ENCODE data around the gene LY6G6C.

Gene LY6G6C, protein sequence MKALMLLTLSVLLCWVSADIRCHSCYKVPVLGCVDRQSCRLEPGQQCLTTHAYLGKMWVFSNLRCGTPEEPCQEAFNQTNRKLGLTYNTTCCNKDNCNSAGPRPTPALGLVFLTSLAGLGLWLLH

DNA sequence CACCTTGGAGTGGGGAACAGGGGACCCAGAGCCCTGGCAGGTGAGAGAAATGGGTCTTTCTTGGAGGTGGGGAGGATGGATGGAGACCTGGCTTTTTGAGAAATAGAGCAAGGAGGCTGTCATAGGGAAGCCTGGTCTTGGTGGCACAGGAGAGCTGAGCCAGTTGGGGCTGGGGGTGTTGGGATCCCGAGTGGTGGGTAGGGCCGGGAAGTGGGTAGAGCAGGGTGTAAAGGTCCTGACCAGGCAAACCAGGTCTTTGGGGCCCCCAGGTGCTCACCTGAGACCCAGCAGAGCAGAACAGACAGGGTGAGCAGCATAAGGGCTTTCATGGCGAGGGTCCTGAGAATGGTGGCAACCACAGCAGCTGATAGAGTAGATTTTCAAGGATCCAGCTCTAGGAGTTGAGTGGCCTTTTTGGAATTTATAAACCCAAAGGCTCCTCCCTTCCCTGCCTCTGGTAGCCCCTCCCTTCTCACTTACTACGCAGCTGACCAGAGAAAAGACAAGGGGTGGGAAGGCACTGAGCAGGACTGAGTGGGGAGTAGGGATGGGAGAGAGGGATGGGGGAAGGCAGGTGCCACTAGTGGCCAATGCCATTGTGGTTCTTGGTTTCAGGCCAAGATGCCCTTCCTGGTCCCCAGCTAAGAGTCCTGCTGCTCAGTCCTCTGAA lies at the start of gene LY6G6C:
Gene LY6G6C, minus strand, starts transcription at position 396 of the 670 bp plus-strand sequence. Its CDS starts 67 bp downstream, at position 329.
- DNase-seq (ENCODE audit: low read depth, low spot score), result no peak

DNA sequence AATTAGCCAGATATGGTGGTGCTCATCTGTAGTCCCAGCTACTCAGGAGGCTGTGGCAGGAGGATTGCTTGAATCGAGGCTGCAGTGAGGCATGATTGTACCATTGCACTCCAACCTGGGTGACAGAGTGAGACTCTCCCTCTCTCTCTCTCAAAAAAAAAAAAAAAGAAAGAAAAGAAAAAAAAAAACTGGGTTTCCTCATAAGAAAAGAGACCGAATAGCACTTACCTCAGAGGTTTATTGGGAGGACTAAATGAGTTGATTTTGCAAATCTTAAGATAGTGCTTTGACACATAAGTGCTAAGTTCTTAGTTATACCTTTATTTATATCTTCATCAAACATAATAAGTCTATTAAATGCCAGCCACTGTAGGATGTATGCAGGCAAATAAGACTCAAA lies 49.3 kb upstream of the LY6G6C start:
- no peak for DNase-seq (ENCODE audit: low read depth, low spot score)

DNA sequence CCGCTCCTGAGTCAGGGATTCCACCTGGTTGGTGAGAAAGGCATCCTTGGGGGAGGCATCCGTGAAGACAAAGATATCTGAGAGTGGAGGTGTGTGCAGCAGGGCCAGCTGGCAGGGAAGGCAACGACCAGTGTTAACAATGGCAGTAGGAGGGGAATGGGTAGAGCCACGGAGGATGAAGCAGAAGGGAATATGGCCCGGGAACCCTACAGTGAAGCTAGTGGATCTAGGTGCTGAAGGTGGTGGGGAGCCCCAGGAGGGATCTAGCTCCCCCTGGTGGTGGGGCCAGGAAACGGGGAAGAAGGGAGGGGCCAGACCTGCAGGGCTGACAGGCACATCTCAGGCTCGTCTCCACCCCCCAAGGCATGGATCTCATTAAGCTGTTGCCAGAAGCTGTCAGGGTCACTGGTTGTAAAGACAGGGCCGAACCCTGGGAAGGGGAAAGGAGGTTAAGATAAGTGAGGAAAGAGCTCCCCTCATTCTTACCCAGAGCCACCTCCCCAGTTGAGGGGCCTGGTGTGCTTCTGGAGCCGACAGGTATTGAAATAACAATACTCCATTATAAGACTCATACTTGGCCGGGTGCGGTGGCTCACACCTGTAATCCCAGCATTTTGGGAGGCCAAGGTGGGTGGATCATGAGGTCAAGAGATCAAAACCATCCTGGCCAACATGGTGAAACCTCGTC lies 48.3 kb upstream of the LY6G6C start:
- DNase-seq (ENCODE audit: low read depth, low spot score), result no peak

DNA sequence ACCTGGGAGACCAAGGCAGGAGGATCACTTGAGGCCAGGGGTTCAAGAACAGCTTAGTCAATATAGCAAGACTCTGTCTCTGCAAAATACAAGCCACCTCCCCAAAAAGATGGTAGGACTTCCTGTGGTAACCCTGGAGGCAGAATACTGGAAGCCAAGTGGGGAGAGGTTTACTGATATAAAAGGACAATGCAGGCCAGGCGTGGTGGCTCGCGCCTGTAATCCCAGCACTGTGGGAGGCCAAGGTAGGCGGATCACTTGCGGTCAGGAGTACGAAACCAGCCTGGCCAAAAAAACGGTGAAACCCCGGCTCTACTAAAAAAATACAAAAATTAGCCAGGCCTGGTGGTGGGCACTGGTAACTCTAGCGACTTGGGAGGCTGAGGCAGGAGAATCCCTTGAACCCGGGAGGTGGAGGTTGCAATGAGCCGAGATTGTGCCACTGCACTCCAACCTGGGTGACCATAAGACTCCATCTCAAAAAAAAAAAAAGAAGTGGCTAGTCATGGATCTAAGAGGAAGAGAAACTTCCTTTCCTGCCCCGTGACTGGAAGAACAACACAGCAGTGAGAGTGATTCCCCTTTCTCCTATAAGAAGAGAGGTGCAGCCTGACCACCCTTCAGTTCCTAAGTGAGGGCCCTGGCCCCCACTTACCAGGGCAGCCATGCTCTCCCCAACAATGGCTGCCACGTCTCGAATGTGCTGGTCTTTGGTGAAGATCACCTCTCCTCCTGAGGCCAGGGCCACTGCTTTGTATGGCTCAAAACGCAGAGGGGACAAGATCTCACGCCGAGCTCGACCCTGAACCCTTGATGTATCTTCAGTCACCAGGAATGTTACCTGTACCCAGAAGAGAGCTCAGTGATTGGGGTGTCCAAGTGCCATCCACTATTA lies 47.1 kb upstream of the LY6G6C start:
- DNase-seq (ENCODE audit: low read depth, low spot score), result no peak

DNA sequence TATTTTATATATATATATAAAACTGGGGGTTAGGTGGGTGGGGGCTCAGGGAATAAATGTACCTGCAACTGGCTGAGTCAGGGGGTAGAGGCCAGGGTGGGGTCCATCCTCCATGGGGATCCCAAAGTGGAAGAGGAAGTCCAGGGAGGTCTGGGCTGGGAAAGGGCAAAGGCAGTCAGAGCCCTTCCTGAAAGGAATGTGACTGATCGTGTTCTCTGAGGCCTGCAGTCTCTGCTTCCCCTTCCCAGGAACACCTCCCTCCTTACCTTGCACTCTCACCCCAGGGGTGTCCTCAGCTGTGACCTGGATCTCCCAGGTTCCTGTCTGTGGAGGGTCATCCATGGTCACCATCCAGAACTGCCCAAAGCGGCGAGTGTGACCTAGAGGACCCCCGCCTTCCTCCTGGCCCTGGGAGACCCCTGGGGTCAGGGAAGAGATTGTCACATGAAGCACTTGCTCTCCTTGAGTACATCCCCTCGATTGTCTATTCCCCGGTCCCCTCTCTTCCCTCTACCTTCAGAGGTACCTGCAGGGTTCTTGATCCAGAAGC lies 45.6 kb upstream of the LY6G6C start:
- no peak for DNase-seq (ENCODE audit: low read depth, low spot score)

DNA sequence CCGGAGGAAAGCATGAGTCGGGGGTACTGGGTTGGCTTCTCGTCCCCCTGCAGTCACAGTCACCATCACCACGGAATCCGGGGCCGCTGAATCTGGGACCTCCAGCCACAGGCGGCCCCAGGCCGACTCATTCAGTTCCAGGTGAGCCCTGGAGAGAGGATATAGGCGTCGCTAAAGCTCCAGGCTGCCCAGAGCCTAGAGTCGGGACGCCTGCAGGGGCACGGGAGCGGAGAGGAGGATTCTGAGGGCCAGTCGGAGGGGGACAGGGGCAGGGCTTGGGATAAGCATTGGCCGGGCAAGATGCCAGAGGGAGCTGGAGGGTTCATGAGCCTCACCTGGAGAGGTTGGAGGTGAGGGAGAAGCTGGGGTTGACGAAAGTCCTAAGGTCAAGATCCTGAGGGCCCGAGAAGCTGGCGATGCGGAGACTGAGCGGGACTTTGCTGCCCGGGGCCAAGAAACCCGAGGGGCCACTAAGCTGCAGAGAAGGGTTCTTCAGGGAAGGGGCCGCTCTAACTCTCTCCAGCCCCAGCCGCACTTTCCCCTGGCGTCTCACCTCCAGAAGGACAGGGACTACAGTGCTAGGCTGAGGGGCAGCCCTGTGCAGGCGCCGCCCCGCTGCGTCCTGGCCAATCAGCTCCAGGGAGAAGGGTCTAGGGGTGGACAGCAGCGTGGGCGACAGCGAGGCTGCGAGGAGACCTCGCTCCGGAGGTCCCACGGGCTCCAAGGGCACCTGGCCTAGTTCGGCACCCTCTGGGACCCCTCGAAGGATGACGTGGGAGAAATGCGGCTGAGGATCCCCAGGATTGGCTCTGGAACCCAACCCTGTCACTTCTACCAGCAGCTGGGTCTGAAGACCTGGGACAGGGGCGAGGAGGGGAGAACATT lies 44.6 kb upstream of the LY6G6C start:
- DNase-seq (ENCODE audit: low read depth, low spot score), result no peak

DNA sequence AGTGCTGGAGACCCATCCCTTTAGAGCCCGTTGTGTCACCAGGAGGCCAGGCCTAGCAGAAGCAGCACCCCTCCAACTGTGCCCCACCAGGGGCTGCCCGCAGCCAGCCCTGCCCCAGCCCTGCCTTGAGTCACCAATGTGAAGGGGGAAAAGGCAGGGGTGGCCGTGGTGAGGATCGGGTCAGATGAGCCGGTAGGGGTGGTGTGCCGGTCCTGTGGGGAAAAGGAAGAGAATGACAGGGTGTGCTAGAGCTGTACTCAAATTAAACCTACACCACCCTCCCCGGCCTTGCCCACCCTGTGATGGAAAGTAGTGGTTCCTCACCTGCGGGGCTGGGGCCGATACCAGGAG lies 44.0 kb upstream of the LY6G6C start:
- DNase-seq (ENCODE audit: low read depth, low spot score), result no peak

DNA sequence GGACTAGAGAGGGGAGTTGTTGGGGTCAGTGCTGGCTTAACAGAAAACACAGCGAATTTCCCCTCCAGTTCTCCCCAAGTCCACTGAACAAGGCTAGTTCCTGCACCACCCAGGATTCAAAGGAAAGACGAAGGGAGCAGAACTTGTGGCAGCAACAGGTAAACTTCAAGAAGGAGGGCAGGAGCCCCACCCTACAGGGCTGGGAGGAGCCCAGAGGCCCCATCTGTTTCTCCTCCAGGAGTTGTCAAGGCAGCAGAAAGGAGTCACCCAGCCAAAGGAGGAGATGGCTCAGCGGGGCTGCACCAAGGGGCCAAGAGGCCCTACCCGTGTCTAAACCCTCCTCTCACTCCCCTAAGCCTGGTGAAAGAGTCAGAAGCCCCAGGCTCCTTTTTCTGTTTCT lies 42.7 kb upstream of the LY6G6C start:
- no peak for DNase-seq (ENCODE audit: low read depth, low spot score)

DNA sequence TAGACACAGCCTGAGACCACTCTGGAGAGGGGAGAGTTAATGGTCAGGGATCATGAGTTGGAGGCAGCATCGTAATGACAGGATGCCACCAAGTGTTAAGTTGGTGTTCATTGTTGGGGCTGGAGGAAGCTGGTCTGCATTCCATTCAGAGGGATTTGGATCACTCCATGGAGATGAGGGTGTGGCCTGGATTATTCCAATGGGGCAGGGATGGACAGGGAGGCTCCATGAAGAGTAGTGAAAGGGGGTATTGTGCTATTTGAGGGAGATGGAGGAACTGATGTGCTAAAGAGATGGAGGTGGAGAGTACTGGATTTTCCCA lies 42.0 kb upstream of the LY6G6C start:
- no peak for DNase-seq (ENCODE audit: low read depth, low spot score)

DNA sequence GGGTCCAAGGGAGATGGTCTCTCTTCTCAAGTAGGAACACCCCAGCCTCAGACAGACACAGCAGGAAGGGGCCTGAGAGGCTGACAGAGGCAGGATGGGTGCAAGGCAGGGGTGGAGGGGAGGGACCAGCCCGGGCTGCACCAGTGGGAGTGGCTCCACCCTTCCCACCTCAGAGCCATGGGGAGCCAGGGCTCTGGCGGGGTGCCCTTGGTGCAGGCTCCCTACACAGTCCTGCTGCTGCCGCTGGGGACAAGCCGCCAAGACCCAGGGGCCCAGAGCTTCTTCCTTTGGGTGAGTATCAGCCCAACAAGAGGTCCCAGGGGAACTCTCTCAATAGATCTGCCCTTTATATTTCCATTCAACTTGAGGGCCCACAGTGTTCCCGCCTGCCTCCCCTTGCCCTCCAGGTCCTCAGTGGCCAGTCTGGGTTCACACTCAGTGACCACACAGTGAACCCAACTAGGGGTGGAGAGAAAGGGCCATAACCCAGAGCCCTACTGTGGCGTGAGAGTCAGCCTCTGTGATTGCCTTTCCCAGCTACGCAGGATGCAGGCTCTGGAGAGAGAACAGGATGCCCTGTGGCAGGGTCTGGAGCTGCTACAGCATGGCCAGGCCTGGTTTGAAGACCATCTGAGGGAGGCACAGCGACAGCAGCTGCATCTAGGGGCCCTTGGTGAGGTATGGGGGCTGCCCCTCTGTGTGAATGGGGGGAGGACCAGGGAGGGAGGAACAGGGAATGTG lies 41.5 kb upstream of the LY6G6C start:
- DNase-seq (ENCODE audit: low read depth, low spot score), result no peak

DNA sequence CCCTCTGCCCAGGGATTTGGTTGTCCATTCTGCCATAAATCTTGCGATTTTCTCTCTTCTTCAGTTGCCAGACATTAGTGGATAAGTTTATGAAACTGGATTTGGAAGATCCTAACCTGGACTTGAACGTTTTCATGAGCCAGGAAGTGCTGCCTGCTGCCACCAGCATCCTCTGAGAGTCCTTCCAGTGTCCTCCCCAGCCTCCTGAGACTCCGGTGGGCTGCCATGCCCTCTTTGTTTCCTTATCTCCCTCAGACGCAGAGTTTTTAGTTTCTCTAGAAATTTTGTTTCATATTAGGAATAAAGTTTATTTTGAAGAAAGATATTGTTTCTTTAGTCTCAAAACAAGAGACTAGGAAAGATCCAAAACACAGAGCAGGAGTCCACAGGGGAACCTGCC lies 40.8 kb upstream of the LY6G6C start, which contains the start of gene SAPCD1:
Gene SAPCD1, plus strand, starts transcription at position 301 of the 400 bp plus-strand sequence. CDS start 399 bp downstream, outside the sequence.
- DNase-seq (ENCODE audit: low read depth, low spot score), result no peak

DNA sequence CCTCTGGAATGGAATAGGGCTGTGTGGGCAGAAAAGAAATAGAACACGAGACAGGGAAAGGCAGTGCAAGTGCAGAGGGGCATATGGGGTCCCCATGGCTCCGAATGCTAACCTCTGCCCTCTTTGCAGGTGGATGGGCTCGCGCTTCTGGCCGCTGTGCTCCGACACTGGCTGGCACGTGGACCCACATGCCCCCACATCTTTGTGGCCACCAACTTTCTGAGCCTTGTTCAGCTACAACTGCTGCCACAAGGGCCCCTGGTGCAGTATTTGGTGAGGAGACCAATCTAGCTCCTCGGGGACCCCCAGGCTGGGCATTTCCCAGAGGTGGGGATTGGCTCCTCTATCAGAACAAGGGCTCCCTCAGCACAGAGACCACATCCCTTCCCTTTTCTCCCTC lies 39.8 kb upstream of the LY6G6C start:
- no peak for DNase-seq (ENCODE audit: low read depth, low spot score)

DNA sequence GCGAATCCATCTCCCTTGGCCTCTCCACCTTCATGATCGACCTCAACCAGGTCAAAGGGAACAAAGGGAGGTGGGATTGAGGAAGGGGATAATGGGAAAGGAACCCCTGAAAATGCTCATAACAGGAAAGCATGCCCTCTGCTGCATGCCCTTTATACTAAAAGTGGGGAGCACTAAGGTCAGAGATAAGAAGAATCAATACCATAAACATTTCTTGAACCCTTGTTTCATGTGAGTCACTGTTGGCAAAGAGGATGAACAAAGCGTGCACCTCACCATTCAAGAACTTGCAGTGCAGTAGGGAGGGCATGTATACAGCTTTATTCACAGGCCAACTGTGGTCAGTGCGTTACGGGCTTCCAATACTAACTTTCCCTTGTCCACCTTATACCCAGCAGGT lies 39.2 kb upstream of the LY6G6C start:
- no peak for DNase-seq (ENCODE audit: low read depth, low spot score)

DNA sequence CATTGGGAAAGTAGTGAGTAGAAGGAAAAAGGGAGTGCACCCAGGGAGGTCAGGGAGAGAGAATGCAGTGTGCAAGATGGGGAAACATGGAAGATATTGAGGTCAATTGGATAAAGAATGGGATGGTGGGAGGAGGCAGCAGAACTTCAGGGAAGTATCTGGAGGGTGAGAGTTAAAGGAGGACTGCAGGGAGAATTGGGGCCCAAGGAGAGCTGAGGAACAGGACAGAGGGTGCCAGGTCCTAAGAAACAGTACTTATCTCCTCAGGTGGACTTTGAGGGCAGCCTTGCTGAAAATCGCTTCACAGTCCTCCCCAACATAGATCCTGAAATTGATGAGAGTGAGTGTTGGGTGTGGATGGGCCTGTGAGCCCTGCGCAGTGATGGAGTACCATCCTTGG lies 36.7 kb upstream of the LY6G6C start:
- DNase-seq (ENCODE audit: low read depth, low spot score), result no peak

DNA sequence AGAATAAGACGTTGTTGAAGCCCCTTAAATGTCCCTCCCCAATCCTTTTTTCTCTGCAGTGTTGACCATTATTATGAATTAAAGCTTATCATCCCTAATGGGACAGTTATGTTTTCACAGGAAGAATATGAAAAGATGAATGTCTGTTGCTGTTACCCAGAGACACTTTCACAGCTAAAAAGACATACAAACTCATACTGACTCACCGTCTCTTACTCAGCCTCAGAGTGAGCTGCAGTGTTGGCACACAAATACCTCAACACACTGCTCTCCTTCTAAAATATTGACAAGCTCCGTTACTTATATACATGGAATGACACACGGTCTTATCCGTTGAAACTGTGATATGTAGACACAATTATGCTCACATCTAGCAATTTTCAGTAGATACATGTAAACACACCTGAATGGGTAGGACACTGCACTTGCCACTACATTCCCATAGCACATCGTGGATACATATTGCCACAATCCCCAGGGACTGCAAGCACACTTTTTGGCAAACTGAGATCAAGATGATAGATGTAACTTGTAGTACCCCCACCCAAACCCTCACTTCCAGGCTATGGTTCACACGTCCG lies 31.3 kb upstream of the LY6G6C start:
- DNase-seq (ENCODE audit: low read depth, low spot score), result no peak

DNA sequence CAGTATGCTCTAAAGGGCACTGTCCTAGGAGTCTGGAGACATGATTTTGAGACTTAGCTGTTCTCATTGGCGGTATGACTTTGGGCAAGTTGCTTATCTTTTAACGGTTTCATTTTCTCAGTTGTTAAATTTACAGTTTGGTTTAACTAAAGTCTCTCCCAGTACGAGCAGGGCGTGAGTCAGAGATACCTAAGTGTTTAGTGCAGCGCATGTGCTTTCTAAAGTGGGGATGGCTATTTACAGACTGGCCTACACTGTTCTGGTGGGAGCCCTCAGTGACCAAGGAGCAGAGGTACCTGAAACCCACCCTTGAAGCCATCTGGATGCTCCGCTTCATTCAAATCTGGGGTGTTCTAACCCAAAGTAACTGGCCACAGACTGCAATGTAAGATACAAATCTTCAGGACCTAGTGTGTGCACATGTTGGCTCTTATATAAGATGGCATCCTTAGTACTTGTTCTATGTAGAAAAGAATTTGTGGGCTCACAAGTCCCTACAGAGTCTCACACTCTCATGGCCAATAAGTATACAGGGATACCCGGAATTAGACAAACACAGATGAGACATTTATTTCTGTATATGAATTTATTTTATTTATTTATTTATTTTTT lies 29.0 kb upstream of the LY6G6C start:
- no peak for DNase-seq (ENCODE audit: low read depth, low spot score)

DNA sequence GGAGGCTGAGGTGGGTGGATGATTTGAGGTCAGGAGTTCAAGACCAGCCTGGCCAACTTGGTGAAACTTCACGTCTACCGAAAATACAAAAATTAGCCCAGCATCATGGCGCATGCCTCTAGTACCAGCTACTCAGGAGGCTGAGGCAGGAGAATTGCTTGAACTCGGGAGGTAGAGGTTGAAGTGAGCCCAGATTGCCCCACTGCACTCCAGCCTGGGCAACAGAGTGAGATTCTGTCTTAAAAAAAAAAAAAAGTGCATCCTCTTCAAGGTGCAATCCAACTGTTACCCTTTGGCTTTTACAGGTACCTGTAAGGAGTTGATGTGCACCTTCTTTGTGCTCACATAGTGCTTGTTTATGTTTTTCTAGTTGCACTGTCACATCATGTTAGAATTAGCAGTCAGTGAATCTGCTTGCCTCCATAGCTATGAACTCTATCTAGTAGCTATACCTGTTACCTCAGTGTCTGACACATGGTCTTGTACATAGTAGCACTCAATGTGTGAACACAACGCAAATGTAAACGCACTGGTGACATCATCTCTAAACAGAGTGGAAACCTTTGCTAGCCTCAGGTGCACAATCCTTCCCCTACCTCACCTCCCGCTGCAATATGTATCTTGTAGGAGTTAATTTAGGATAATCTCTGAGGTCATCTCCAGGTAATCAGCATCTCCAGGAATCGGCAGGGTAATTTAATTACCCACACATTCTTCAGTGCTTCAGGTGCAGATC lies 27.9 kb upstream of the LY6G6C start:
- no peak for DNase-seq (ENCODE audit: low read depth, low spot score)

DNA sequence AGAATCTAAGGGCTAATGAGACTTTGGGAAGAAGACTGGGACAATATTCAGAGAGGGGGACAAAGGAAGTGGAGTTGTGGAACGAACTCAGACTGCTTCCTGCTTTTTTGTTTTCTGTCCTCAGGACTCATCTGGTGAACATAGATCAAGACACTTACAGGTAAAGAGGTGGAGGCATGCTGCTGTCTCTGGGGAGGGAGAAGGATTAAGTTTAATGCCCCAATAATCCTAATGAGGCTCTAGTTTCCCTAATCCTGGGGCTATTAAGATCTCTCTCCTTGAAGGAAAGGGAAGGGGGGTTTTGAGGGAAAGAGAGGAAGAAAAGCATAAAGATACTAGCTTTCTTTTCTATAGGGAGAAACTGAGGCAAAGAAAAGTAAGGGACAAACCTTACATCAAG lies 22.9 kb upstream of the LY6G6C start:
- DNase-seq (ENCODE audit: low read depth, low spot score), result no peak

DNA sequence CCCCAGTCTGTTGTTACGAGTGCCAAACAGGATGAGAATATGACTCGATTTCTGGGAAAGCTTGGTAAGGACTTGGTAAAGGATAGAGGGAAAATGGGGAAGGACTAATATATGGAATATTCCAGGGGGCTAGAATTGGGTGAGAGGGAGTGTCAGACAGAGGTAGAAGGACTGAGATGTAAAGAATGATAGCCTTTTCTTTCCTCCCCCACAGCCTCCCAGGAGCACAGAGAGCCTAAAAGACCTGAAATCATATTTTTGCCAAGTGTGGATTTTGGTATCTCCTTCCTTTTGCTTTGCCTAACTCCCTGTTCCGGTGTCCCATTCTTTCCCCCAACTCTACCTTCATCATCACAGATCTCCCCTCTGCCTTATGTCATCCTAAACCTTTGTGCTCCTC lies 21.3 kb upstream of the LY6G6C start:
- no peak for DNase-seq (ENCODE audit: low read depth, low spot score)

Data from iPS DF 19.7 (cell line).